Putamen (tissue), 1 donor: ENCODE results near the gene RNH1.

Experiments
- DNase-seq: peaks from one replicate; pipeline ENCODE4 v3.0.0-alpha.2; 2016; ENCODE audit warnings: low spot score

The RNH1 gene

DNA sequence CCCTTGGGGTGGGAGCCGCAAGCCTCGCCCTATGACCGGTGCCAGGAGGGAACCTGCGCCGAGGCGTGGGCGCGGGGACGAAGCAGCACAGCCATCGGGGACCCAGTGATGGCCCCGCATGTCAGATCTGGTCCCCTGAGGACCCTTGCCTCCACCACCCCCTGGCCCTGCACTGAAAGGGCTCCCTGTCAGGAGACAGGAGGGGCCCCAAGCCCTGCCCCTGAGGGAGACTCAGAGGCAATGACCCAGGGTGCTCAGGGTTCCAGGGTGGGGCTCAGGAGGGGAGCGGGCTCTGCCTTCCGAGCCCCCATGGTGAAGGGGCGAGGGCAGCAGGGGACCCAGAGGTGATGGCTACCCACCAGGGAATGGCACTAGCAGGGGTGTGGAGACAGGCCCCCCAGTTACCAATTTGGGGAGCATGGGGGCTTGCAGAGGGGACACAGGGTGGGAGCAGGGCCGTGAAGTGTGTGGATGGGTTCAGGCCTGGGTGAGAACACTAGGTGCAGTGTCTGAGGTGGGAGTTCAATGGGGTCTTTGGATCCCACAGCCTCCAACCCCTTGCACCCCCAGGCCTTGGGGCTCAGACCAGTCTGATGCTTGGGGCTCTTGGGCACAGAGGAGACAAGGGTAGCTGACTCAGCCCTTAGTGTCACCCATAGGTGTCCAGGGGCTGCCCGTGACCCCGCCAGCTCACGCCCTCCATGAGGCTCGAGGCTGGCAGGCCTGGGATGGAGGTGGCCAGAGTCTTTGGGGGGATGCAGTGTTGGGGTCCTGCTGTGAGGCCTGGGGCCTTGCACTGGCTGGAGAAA lies 30.8 kb upstream of the RNH1 start:
- no peak for DNase-seq

GRCh38 chr11:536841-537621 lies 30.0 kb upstream of the RNH1 start, which contains the start of gene LRRC56:
TSS of gene LRRC56 (plus strand) at chr11:537527. CDS start at chr11:540685, 3,158 bp downstream.
- peak; percentile 67 for DNase-seq

DNA sequence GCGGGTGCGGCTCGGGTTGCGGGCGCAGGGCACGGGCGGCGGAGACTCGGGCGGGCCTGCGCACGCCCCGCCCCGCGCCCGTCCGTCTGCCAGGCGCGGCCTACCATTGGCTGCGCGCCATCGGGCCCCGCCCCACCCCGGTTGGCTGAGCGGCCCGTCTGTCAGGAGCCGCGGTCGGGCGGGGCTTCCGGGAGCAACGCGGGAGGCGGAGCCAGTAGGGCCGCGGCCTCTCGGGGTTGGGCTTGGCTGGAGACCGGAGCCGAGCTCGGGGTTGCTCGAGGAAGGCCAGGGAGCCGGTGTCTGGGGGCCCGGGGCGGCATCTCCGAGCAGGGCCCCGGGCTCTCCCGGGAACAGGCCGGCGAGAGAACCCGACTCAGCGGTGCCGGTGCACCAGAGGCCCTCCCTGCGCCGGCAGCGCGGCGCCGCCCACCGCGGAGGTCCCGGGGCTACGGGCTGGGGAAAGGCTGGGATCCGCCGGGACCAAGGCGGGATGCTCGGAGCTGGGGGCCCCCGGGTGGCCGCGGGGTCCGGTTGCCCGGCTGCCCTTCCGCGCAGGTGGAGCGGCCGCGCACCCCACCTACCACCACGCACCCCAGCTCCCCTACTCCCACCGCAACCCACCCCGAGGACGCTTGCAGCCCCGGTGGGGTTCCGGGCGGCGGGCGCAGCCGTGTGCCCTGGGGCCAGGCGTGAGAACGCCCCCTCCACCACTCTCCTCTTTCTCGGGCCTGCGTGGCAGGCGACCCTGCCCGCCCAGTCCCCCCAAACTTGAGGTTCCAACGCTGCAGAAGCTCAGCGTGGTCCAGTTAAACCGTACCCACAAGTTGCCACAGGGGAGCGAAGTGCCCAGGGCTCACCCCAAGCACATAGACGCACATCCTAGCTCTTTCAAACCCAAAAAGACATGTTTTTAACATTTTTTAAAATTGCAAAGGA lies 28.7 kb upstream of the RNH1 start, which contains the start of gene HRAS:
Gene HRAS, minus strand, starts transcription at position 58 of the 936 bp plus-strand sequence.
- DNase-seq: peak; percentile 96

GRCh38 chr11:535210-535518 lies 28.1 kb upstream of the RNH1 start:
- no peak for DNase-seq

DNA sequence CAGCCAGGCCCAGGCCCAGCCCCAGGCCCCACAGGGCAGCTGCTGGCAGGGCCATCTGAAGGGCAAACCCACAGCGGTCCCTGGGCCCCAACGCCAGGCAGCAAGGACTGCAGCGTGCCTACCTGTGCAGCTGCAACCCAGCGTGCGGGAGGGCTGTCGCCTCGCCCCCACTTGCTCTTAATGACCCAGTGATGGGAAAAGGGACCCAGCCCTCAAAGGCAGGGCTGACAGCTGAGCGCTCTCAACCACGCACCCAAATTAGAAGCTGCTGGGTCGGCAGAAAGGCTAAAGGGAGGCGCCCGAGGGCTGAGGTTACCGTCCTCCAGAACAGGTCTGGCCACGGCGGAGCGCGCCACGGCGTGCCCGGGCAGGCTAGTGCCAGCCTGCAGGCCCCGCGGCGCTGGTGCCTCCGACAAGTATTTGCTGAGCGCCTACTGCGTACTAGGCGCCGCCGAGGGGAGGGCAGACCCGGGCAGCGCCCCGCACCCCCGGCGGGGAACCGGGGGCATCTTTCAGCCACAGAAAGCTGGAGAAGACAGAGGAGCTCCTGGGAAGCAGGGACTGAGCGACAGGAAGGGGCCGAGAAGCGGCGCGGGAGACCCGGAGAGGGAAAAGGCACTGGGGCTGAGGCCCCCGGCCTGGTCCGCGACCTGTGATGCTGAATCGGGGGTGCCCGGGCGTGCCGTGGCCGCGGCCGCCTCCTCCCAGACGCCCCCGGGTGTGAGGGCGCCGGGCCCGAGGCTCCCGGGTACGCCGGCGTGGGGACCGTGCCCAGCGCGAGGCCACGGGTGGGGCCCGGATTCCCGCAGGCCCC lies 27.6 kb upstream of the RNH1 start:
- peak; percentile 30 for DNase-seq

DNA sequence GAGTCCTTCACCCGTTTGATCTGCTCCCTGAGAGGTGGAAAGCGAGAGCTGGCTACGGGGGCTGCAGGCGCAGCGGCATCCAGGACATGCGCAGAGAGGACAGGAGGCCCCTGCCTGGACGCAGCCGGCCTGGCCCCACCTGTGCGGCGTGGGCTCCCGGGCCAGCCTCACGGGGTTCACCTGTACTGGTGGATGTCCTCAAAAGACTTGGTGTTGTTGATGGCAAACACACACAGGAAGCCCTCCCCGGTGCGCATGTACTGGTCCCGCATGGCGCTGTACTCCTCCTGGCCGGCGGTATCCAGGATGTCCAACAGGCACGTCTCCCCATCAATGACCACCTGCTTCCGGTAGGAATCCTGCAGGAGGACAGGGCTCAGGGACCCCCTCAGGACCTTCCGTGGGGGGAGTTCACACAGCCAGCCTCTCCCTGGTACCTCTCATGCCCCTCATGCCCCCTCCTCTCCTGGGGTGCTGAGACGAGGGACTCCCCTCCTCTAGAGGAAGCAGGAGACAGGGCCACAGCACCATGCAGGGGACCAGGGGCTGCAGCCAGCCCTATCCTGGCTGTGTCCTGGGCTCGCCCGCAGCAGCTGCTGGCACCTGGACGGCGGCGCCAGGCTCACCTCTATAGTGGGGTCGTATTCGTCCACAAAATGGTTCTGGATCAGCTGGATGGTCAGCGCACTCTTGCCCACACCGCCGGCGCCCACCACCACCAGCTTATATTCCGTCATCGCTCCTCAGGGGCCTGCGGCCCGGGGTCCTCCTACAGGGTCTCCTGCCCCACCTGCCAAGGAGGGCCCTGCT lies 26.7 kb upstream of the RNH1 start:
- no peak for DNase-seq

DNA sequence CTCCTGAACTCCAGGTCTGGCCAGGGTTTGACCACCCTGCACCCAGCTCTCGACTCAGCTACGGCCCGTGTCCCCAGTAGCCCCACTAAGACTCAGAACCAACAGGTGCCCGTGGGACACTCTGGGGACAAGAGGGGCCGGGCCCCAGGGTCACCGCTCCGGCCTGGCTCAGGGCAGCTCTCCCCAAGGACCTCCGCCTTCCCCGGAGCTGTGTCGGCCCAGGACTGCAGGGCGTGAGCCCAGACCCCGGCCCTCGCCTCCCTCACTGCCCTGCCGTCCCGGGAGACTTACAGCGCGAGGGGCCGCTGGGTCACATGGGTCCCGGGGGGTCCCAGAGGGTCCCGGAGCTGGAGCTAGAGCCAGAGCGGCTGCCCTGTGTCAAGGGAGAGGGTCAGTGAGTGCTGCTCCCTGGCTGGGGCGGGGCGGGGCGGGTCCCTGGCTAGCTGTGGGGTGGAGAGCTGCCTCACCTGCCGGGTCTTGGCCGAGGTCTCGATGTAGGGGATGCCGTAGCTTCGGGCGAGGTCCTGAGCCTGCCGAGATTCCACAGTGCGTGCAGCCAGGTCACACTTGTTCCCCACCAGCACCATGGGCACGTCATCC lies 26.0 kb upstream of the RNH1 start:
- no peak for DNase-seq

- DNase-seq: no peak
Measured at GRCh38 chr11:532527-532985, 25.5 kb upstream of the RNH1 start.

DNA sequence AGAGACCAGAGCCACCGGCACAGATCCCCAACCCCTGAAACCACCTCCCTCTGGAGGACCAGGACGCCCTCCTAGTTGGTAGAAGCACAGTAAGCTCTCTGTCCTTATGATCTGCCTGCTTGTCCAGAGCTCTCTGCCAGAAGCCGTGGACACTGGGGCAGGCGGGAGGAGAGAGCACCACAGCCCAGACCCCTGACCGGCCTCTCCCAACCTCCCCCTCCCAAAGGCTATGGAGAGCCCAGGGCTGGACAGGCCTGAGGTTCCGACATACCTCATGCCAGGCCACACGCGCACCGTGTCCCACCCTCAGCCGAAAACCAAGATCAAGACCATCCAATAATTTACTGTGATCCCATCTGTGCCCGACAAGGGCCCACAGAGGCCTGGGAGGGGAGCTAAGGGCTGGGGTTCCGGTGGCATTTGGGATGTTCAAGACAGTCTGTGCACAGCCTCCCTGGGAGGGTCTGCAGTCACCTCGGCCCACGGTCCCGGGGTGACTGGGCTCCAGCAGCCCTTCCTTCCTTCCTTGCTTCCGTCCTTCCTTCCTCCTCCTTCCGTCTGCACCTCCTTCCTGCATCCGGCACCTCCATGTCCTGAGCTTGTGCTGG lies 25.0 kb upstream of the RNH1 start:
- no peak for DNase-seq

DNA sequence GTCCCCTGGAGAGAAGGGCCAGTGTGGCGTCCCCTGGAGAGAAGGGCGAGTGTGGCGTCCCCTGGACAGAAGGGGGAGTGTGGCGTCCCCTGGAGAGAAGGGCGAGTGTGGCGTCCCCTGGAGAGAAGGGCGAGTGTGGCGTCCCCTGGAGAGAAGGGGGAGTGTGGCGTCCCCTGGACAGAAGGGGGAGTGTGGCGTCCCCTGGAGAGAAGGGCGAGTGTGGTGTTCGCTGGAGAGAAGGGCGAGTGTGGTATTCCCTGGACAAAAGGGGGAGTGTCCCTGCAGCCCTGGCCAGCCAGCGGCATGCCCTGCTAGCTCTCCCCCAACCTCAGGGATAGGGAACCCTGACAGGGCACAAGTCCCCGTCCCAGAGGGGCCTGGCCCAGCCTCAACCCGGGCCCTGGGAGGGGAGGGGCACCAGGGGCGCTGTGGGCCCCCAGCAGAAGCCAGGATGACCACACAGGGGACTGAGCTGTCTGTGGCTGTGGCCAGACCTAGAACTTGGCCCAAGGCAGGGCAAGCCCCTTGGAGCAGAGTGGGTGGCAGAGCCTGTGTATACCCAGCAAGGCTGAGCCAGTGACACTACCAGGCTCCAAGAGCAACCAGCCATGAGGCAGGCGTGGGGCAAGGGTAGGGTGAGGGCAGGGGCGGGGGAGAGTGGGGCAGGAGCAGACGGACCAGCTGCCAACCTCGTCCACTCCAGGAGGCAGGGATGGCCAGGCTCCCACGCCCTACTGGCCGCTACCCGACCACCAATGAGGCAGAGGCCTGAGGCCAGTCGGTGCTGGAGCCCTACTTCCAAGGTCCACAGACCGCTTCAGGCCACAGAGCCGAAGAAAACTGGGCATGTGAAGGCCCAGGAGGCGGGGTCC lies 24.2 kb upstream of the RNH1 start:
- DNase-seq: no peak

DNA sequence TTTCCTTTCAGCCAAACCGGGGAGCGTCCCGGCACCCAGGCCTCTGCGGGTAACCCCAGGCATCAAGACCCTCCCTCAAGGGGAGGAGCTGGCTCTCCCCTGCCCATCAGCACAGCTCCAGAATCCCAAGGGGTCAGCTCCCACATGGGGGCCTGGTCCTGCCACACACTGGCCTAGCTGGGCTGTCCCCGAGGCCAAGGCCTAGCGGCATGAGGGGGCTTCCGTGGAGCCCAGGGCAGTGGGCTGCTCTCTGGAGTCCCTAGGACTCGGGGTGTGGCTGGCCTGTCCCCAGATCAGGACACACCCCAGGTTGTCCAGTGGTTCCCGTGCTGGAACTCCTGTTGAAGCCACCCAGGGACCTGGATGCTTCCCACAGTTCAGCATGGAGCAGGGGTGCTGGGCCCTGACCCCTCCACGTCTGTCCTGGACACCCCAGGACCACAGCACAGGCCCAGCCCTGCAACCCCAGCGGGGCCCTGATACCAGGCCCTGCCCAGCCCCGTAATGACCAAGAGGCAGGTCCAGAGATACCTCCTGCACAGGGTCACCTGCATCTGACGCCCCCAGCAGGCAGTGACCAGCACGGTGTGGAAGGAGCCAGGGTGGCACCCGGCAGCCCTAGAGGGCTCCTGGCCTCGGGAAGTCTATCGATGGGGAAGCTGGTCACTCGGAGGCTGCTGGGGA lies 22.8 kb upstream of the RNH1 start:
- DNase-seq: no peak

- no peak for DNase-seq
Measured at GRCh38 chr11:528815-529727, 22.0 kb upstream of the RNH1 start.

DNA sequence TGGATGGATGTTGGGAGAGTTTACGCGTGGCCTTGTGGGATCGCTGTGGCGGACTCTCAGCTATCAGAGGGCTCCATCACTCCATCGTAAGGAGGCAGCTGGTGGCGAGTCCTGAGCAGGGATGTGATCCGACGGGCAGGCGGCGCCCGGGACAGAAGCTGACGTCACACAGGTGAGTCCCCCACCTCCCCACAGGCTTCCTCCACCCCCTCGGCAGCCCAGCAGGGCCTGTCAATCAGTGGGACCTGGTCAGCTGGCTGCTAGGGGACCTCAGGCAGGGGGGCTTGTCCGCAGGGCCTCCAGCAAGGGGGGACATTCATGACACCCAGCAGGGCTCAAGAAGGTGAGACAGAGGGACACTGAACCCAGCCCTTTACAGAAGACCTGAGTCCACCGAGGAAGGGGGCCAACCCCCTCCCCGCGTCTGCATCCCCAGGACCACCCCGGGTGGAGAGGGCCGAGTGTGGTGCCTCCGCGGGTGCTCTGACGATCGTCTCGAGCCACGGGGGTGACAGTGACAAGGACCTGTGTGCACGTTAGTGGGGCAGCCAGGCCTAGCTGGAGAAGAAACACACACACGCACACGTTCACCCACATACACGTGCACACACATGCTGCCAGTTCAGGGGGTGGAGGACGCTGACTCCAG lies 21.2 kb upstream of the RNH1 start:
- DNase-seq: no peak

DNA sequence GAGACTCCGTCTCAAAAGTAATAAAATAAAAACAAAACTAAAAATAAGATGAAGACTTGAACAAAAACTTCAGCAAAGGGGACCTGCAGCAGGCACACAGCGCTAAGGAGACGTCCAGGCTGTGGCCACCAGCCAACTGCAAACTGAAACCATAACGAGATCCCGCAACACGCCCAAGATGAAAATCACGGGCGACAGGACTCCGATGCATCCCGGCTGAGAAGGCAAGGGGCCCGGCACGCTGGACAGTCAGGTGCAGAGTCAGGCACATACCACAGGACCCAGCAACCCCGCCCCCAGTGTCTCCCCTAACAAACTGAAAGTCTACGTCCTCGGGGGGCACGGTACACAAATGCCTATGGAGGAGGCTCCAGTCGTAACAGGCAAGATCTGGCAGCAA lies 19.1 kb upstream of the RNH1 start:
- no peak for DNase-seq

DNA sequence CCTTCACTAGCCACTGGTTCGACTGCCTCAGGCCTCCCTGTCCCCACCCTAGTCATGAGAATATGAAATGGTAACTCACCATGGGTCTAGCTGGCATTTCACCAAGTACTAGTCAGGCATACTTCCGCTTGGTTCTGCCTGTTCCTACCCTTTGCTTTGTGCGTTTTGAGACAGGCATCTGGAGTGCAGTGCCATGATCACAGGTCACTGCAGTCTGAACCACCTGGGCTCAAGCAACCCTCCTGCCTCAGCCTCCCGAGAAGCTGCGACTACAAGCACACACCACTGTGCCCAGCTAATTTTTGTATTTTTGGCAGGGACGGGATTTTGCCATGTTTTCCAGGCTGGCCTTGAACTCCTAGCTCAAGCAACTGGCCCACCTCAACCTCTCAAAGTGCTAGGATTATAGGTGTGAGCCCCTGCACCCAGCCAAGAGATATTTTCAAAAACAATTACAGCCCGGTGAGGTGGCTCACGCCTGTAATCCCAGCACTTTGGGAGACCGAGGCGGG lies 14.2 kb upstream of the RNH1 start:
- no peak for DNase-seq
